C4-2B (cell line): ENCODE measurements around the gene NUCB1.
"Not testable (repeated sequence)": the region's sequence is repeated elsewhere in the genome, so short reads cannot be mapped to it uniquely, and the experiment has no call there.

Source experiments
- ZFX ChIP-seq: fragments of 450-650 bp; IDR thresholded peaks from 2 replicates; pipeline ENCODE4 v1.6.1; 2017
- TF ChIP-seq, protein P1 (sequence below): fragments of 450-650 bp; conservative IDR thresholded peaks from 2 replicates; pipeline ENCODE4 v1.5.1; 2017; ENCODE audit warnings: mild to moderate bottlenecking

DNA sequence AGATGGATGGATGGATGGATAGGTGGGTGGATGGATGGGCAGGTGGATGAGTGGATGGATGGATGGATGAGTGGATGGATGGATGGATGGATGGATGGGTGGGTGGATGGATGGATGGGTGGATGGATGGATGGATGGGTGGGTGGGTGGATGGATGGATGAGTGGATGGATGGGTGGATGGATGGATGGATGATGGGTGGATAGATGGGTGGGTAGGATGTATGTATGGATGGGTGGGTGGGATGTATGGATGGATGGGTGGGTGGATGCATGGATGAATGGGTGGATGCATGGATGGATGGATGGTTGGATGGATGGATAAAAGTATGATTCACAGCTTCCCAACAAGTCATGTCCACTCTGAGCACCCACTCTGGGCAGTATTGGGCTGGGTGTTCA lies 3.7 kb downstream of the NUCB1 start:
- TF ChIP-seq, protein P1, sequence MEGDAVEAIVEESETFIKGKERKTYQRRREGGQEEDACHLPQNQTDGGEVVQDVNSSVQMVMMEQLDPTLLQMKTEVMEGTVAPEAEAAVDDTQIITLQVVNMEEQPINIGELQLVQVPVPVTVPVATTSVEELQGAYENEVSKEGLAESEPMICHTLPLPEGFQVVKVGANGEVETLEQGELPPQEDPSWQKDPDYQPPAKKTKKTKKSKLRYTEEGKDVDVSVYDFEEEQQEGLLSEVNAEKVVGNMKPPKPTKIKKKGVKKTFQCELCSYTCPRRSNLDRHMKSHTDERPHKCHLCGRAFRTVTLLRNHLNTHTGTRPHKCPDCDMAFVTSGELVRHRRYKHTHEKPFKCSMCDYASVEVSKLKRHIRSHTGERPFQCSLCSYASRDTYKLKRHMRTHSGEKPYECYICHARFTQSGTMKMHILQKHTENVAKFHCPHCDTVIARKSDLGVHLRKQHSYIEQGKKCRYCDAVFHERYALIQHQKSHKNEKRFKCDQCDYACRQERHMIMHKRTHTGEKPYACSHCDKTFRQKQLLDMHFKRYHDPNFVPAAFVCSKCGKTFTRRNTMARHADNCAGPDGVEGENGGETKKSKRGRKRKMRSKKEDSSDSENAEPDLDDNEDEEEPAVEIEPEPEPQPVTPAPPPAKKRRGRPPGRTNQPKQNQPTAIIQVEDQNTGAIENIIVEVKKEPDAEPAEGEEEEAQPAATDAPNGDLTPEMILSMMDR, result not testable (repeated sequence)
- TF ChIP-seq ZFX, result not testable (repeated sequence)
